Stimulated activated CD8-positive, alpha-beta memory T cell treated with anti-CD3 and anti-CD28 coated beads, Interleukin-15, amount 100 ng/mL, for 1 hour (primary cell): ENCODE results near the gene SBK1.
"Not testable (repeated sequence)": the region's sequence is repeated elsewhere in the genome, so short reads cannot be mapped to it uniquely, and the experiment has no call there.

Experiments used
- DNase-seq: peaks from one replicate; pipeline ENCODE4 v3.0.0-alpha.2; 2020; ENCODE audit warnings: low read depth

SBK1 gene

GRCh38 chr16:28335678-28336077 lies 43.4 kb downstream of the SBK1 start:
- not testable (repeated sequence) for DNase-seq

- DNase-seq = not testable (repeated sequence)
These were observed 44.8 kb downstream of the SBK1 start for GRCh38 chr16:28336940-28337710.

- not testable (repeated sequence) for DNase-seq
These were observed 45.9 kb downstream of the SBK1 start for GRCh38 chr16:28338230-28338629.

- DNase-seq = not testable (repeated sequence)
These were observed 70.3 kb downstream of the SBK1 start for GRCh38 chr16:28362600-28362999.

- not testable (repeated sequence) for DNase-seq
These were observed 71.1 kb downstream of the SBK1 start, which contains the start of gene NPIPB6 for GRCh38 chr16:28363408-28363807. NPIPB6 (minus strand) TSS chr16:28363508; CDS start chr16:28362822, 686 bp downstream.

- not testable (repeated sequence) for DNase-seq
These were observed 72.2 kb downstream of the SBK1 start for GRCh38 chr16:28364268-28365173.

- not testable (repeated sequence) for DNase-seq
These were observed 75.6 kb downstream of the SBK1 start for GRCh38 chr16:28367926-28368325.
